HG03354 (cell line): ENCODE measurements around the gene PCGF1.
A peak's percentile ranks its signal among the peaks of the same experiment; 100 is the strongest.
"Not testable (repeated sequence)": the region's sequence is repeated elsewhere in the genome, so short reads cannot be mapped to it uniquely, and the experiment has no call there.

Experiments
- ATAC-seq: cut with Tn5 transposase; IDR thresholded peaks from one replicate; pipeline ENCODE4 v1.9.1; 2021; ENCODE audit warnings: mild to moderate bottlenecking; ENCODE audit not compliant: unreplicated experiment, poor library complexity, severe bottlenecking

PCGF1 gene

GRCh38 chr2:74501335-74502071 is 6.0 kb downstream of the PCGF1 start:
- no peak for ATAC-seq

DNA sequence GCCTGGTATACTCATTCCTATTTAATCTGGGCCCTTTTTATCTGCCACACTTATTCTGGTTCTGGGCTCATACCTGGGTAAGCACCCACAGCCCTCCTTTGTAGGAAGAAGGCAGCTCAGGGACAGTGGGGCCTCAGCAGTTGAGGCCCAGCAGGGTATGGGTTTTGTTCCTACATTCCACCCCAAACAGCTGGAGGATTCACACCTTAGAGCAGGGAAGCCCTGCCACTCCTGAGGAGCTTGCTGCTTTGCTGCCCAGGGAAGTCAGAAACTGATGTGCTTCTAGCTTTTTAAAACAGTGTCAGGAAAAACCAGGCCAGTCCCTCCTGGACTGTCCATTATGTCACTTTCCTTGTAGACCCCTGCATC is 6.9 kb downstream of the PCGF1 start:
- no peak for ATAC-seq

GRCh38 chr2:74499940-74500577 is 7.4 kb downstream of the PCGF1 start:
- no peak for ATAC-seq

DNA sequence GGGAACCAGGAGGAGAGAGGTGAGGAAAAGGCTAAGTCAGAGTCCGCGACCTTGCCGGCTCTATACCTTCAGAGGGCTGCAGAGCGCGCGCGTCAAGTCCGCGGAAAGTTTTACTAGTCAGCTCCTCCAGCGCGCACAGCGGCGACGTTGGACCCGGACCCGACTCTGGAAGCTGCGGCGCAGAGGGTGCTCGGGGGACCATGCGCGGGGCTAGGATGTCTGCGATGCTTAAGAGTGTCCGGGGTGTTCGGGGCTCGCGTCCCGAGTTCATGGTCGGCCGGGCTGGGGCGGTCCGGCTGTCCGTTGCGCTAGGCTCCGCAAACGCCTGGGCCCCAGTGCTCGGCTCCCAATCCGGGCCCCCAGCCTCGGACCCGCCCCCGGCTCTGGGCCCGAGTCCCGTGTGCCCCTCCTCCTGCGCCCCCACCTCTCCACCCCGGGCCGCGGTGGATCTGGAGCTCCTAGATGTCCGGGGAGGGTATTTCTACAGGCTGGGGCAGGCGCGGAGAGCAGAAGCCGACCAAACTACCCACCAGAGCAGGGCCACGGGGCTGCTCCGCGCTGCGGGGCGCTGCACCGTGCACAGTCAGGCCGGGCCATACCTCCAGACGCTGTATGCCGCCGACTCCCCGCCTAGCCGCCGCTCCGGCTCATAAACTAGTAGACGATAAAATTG is 8.1 kb downstream of the PCGF1 start, which contains the start of gene LBX2:
Gene LBX2 (minus strand): TSS at position 337 of the 673 bp plus-strand sequence. CDS start 66 bp downstream, at position 271.
- ATAC-seq: no peak

DNA sequence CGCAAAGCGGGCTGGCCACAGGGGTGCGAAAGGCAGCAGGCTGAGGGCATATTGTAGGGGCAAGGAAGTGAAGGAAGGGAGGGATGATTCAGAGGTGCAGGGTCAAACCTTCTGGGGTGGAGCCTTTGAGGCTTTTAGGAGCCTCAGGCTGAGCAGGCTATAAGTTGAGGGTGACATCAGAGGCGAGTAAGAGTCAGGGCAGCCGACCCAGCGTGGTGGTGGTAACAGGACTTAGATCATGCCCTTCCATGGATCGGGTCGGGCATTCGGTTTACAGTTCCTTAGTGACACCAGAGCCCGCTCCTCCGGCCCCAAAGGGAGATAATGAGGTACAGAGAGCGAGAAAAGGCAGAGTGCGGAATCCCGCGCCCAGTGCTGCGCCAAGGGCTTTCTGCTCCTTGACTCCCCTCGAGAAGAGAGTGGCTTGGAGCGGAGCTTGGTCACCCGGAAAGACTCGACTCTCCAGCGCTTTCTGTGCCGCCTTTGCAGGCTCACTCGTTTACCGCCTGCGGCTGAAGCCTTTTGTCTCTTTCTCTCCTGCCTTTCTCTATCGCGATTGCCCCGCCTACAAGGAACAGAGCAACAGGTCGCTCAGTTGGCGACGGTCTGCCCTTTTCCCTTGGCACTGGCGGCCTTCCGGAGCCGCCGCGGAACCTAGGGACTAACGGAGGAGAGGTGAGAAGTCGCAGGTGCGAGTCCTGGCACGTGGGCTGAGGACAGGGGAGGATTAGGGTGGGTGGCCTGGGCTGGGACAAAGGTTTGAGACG is 8.8 kb downstream of the PCGF1 start:
- ATAC-seq: no peak

DNA sequence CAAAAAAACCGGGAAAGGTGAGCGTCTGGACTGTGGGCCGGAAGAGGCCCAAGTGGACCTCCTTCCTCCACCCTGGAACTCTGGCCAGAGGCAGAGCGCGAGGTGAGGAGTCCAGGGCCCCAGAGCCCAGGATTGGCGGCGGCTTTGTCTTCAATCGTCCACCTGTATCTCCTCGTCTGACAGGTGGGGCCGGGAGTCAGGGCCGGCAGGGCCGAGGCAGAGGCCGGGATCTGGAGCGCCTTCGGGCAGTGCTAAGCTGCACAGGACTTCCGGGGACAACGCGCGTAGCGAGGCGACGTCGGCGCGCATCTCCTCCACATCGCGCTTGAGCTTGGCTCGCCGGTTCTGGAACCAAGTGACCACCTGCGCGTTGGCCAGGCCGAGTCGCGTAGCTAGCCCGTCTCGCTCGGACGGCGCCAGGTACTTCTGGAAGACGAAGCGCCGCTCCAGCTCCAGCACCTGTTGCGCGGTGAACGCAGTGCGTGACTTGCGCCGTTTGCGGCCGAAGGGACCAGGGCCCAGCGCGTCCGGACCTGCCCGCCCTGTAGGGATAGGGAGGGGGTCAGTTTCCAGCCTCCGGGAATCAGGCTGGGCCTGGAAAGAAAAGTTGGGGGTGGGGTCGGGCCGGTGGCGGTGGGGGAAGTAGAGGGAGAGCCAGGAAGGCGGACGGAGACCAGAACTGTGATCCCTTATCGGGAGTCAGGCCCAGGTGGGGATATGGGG is 9.6 kb downstream of the PCGF1 start:
- no peak for ATAC-seq

DNA sequence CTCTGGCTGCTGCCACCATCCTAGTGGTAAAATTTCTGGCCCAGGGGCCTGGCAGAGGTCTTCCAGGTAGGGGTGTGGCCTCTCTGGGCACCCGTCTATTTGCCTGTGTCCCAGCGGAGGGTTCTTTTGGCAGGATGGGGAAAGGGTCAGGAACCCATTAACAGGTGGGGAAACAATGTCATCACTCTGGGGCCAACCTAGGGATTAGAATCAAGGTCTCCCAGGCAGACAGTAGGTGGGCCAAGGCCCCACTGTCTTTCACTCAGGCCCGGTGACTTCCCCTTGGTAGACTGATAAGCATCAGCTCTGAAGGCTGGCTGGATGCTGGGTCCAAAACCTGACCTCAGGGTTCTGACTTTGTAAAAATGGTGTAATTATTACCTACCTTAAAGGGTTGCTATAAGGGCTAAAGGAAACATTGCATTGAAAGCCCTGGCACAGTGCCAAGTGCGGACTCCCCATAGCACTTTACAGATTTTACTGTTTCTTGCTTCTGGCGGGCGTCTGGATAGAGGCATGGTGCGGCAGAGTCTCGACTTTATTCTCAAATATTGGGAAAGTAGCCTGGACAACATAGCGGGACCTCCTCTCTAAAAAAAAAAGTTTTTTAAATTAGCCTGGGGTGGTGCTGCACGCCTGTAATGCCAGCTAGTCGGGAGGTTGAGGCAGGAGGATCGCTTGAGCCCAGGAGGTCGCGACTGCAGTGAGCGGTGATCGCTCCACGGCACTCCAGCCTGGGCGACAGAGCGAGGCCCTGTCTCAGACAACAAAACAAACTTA is 10.3 kb downstream of the PCGF1 start:
- no peak for ATAC-seq

DNA sequence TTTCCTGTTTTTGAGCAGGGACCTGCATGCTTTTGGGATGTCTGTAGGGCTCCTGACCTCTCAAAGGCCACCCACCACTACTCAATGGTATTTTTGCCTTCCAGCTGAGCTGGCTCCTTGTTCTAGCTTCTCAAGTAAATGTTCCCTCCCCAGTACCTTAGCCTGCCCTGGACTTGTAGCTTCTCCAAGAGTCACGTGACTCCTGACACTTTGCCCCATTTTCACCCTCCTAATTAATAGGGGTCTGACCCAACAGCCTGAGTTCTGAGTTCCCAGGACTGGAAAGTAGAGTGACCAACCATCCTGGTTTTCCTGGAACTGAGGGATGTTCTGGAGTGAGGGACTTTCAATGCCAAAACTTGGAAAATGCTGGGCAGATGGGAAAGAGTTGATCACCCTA is 12.1 kb downstream of the PCGF1 start:
- no peak for ATAC-seq

DNA sequence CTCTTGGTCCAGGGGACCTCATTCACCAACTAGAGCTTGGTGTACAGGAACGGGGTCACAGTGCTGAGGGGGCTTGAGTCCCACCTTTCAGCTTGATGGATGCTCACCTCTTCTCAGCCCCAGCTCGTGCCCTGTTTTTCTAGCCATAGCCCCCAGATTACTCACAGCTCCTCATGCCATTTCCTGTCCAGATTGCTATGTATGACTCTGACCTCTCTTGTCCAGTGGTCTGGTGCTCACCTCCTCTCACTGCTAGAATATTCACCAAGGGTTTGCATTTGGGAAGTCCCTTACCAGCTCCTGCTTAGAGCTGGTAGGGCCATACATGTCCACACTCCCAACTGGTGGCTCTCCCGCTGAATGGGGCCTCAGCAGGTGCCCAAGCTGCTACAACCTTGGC is 13.9 kb downstream of the PCGF1 start:
- ATAC-seq: no peak

DNA sequence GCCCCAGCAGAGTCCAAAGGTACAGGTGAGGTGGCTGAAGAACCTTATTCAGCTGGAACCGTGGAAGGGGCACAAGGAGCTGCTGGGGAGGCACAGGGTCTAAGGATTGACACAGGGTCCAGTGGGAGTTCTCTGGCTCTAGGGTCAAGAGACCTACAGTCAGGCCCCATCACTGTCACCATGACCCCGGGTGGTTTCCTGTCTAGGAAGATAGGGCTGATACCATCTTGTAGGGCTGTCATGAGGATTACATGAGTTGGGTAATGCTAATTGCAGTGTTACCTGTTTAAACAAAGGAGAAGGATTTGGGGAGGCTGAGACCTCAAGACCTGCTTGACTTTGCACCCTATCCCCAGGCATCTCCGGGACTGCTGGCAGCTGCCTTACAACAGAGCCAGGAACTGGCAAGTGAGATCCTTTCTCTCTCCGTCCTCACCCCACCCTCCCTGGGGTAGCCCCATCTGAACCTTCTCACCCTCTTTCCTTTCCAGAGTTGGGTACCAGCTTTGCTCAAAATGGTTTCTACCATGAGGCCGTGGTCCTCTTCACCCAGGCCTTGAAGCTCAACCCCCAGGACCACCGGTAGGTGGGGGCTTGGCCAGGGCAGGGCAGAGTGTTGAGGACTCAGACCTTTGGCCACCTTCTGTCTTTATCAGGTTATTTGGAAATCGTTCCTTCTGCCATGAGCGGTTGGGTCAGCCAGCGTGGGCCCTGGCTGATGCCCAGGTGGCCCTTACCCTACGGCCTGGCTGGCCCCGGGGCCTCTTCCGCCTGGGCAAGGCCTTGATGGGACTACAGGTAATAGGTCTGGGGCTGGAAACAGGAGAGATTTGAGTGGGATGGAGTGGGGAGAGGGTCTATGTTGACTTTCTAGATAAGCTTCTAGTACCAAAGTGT is 15.6 kb downstream of the PCGF1 start:
- no peak for ATAC-seq

GRCh38 chr2:74489906-74490305 is 17.6 kb downstream of the PCGF1 start:
- ATAC-seq: no peak

DNA sequence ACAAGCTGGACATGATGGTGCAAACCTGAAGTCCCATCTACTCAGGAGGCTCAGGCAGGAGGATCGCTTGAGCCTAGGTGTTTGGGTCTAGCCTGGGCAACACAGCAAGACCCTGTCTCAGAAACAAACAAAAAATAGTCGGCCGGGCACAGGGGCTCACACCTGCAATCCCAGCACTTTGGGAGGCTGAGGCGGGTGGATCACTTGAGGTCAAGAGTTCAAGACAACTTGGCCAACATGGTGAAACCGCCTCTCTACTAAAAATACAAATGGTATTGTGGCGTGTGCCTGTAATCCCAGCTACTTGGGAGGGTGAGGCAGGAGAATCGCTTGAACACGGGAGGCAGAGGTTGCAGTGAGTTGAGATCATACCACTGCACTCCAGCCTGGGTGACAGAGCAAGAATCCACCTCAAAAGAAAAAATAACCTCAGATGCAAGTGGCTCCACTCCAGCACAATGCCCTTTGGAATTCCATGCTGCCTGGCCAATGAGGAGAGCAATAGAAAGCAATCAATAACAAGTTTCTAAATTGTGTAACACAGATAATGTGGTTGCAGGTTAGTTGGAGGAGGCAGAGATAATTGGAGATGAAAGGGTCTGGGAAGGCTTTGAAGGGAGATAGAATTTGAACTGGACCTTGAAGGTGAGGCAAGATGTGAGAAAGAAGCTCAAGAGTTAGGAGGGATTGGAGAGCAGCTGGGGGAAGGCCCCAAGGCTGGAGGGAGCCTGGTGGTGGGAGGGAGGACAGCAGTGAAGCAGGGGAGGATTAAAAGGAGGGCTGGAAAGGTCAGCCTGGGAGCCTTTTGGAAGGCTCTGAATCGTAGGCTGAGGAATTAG is 18.6 kb downstream of the PCGF1 start:
- ATAC-seq: no peak

DNA sequence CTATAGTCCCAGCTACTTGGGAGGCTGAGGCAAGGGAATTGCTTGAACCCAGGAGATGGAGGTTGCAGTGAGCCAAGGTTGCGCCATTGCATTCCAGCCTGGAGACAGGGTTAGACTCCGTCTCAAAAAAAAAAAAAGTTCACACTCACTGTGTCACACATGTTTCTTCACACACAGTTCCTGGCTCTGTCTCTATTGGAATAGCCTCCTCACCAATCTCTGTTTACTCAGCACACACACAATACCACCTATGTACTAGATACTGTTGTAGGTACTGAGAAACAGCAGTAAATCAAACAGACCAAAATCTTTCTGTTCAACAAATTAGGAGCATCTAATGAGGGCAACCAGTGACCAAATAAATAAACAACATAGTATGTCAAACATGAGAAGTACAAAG is 21.4 kb downstream of the PCGF1 start:
- ATAC-seq: no peak

DNA sequence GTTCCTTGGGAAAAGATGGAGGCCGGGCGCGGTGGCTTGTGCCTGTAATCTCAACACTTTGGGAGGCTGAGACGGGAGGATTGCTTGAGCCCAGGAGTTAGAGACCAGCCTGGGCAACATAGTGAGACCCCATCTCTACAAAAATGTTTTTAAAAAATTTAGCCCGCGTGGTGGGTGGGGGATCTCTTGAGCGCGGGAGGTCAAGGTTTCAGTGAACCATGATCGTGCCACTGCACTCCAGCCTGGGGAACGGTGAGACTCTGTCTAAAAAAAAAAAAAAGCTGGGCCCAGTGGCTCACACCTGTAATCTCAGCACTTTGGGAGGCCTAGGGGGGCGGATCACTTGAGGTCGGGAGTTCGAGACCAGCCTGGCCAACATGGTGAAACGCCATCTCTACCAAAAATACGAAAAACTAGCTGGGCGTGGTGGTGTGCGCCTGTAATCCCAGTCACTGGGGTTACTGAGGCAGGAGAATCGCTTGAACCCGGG is 23.8 kb downstream of the PCGF1 start:
- ATAC-seq: not testable (repeated sequence)

- ATAC-seq: peak; percentile 94
These were observed 24.5 kb downstream of the PCGF1 start, which contains the start of the genes CCDC142 and TTC31 for GRCh38 chr2:74482801-74483674. Gene CCDC142, minus strand, starts transcription at chr2:74482998. Its CDS starts 161 bp downstream, at chr2:74482837. Gene TTC31, plus strand, starts transcription at chr2:74483081. Its CDS starts 15 bp downstream, at chr2:74483096.
